ENCODE results near the gene BMX. TPM values are rescaled to one million over a fixed set of nuclear protein-coding genes. Genes with fewer than 3 reads are reported as not detected.

BMX gene
- total RNA-seq, 1 donor from 2014 or later = 3.0 TPM

GRCh38 chrX:15514279-15514678 lies 13.7 kb downstream of the BMX start:
- intact Hi-C loops (cut with DNase I) = no loop called here
- ATAC-seq (no peak), DNase-seq (no peak)
- no peak overlapping the region for H3K27ac ChIP-seq
- H3K4me1 ChIP-seq = no peaks in the 10 kb centered on the region
- H3K36me3 ChIP-seq = no peaks in the 10 kb centered on the region
- TF ChIP-seq CTCF (IDR thresholded peaks at IDR 0.05) = no peak
- H3K9me3 ChIP-seq = no peaks in the 10 kb centered on the region
- H3K4me3 ChIP-seq = no peak overlapping the region
- H3K27me3 ChIP-seq (ENCODE audit: low read depth) = no peaks in the 10 kb centered on the region

DNA sequence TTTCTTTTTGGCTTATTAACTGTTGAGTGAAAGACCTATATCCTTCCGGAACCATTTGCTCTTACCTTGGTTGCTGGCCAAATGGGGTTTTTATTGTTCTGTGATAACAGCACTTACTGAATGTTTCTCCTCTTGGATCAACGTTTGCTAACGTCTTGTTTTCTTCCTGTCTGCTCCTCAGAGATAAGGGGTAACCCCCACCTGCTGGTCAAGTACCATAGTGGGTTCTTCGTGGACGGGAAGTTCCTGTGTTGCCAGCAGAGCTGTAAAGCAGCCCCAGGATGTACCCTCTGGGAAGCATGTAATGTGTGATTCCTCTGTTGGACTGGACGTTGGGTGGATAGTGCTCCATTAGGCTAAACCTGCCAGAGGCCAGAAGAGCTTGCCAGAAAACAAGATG lies 15.3 kb downstream of the BMX start:
- DNase-seq = no peak
- intact Hi-C loops (cut with DNase I) = no loop called here
- Histone ChIP-seq H3K27me3 (ENCODE audit: low read depth) (no peaks in the 10 kb centered on the region), H3K36me3 (no peaks in the 10 kb centered on the region), H3K9me3 (no peaks in the 10 kb centered on the region), H3K4me3 (no peak overlapping the region), H3K4me1 (no peaks in the 10 kb centered on the region), H3K27ac (no peak overlapping the region)
- peak in 1 of 2 donors; percentile 14 for ATAC-seq
- TF ChIP-seq CTCF (IDR thresholded peaks at IDR 0.05) = no peak

- DNase-seq (no peak), ATAC-seq (no peak)
- no peaks in the 10 kb centered on the region for H3K9me3 ChIP-seq
- H3K27me3 ChIP-seq (ENCODE audit: low read depth) = no peaks in the 10 kb centered on the region
- intact Hi-C loops (cut with DNase I) = no loop called here
- no peak overlapping the region for H3K27ac ChIP-seq
- peaks cover 6% of the 10 kb centered on the region for H3K4me1 ChIP-seq
- no peaks in the 10 kb centered on the region for H3K36me3 ChIP-seq
- no peak for TF ChIP-seq CTCF (IDR thresholded peaks at IDR 0.05)
- no peak overlapping the region for H3K4me3 ChIP-seq
These were observed 21.9 kb downstream of the BMX start for GRCh38 chrX:15522464-15522863.

DNA sequence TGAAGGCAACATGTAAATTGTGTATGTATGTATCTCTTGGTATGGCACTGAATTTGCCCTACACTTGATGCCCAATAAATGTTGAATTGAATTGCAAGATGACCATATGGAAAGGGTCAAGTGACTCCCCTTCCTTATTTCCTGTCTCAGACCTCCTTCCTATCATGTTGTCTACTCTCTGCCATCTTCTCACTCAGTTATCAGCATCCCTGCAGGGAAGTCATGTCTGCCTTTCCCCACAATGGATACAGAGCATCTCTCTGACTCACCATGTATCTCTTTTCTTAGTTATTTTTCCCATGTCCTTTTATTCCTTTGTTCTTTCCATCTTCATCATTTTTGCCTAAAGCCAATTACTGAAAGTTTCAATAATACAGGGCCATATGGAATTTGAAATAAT lies 22.5 kb downstream of the BMX start:
- Histone ChIP-seq H3K4me1 (peaks cover 6% of the 10 kb centered on the region), H3K36me3 (no peaks in the 10 kb centered on the region), H3K4me3 (no peak overlapping the region), H3K27me3 (ENCODE audit: low read depth) (no peaks in the 10 kb centered on the region), H3K27ac (no peak overlapping the region), H3K9me3 (no peaks in the 10 kb centered on the region)
- DNase-seq (no peak), ATAC-seq (no peak)
- TF ChIP-seq CTCF (IDR thresholded peaks at IDR 0.05) = no peak
- intact Hi-C loops (cut with DNase I) = no loop called here

DNA sequence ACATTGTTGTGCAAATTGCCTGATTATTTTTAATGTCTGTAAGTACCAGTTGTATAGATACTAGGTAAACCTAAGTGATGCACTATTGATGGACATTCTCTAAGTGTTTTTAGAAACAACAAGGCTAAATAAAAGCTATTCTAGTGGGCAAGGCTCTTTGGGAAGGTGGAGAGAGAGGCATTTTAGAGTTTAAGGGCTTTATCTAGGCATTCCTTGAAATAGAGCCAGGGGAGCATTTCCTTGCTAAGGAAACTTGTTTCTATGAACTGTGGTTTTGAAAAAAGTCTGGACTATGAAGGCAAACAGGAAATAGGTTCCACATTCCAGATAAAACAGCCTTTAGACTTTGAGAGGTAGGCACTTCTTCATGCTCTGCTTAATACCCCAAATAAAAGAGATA lies 23.8 kb downstream of the BMX start:
- no peak overlapping the region for H3K4me3 ChIP-seq
- no peak for DNase-seq
- no peaks in the 10 kb centered on the region for H3K9me3 ChIP-seq
- H3K27ac ChIP-seq = no peak overlapping the region
- intact Hi-C loops (cut with DNase I) = no loop called here
- ATAC-seq = peak in 1 of 2 donors; percentile 21
- H3K36me3 ChIP-seq = no peaks in the 10 kb centered on the region
- H3K27me3 ChIP-seq (ENCODE audit: low read depth) = no peaks in the 10 kb centered on the region
- no peak for TF ChIP-seq CTCF (IDR thresholded peaks at IDR 0.05)
- peaks cover 6% of the 10 kb centered on the region for H3K4me1 ChIP-seq
